Gastrocnemius medialis (tissue), 4 donors: Measurements from ENCODE around the gene CHGA. TPM values are rescaled to one million over a fixed set of nuclear protein-coding genes. Genes with fewer than 3 reads are reported as not detected.

Experiments used
- ATAC-seq, 2 donors: fragments of 150-250 bp; one replicate each; pipeline ENCODE4 v1.9.1; 2016
- DNase-seq, 2 donors: peaks; one replicate each; pipeline ENCODE4 v3.0.0-alpha.2; 2019
- H3K27ac ChIP-seq, 4 donors: fragments of 200-600 bp; sonication (generic); 1 replicate in 1 of 4; 2 replicates in 3 of 4; pipeline ENCODE4 v1.5.1; 2016 to 2018; ENCODE audit warnings: mild to moderate bottlenecking in 2 of 4, moderate library complexity in 1 of 4
- H3K27me3 ChIP-seq, 3 donors: fragments of 200-600 bp; sonication (generic) in 2 of 3; 1 replicate in 1 of 3; 2 replicates in 2 of 3; pipeline versions ENCODE4 v1.5.1 to v1.6.0; 2016 to 2019; ENCODE audit warnings: mild to moderate bottlenecking in 1 of 3, moderate library complexity in 1 of 3
- H3K36me3 ChIP-seq, 2 donors: fragments of 200-600 bp; sonication (generic) in 1 of 2; one replicate each; pipeline ENCODE4 v1.5.1; 2017 to 2018
- H3K4me1 ChIP-seq, 2 donors: fragments of 200-600 bp; sonication (generic) in 1 of 2; one replicate each; pipeline ENCODE4 v1.5.1; 2016 to 2017; ENCODE audit warnings: mild to moderate bottlenecking in 2 of 2
- H3K4me3 ChIP-seq, 4 donors: fragments of 200-600 bp; sonication (generic) in 3 of 4; 1 replicate in 1 of 4; 2 replicates in 3 of 4; pipeline ENCODE4 v1.5.1; 2016 to 2019; ENCODE audit warnings: mild to moderate bottlenecking in 2 of 4
- H3K9me3 ChIP-seq, 3 donors: fragments of 200-600 bp; sonication (generic) in 2 of 3; 1 replicate in 1 of 3; 2 replicates in 2 of 3; pipeline ENCODE4 v1.5.1; 2016 to 2019
- CTCF ChIP-seq, 5 experiments: fragments of 450-650 bp in 3 of 5; fragments of 200-600 bp in 2 of 5; sonication (generic) in 2 of 5; IDR thresholded peaks in 4 of 5; conservative IDR thresholded peaks in 1 of 5; 1 replicate in 4 of 5; 2 replicates in 1 of 5; pipeline ENCODE4 v1.5.1; 2016 to 2019; ENCODE audit warnings: antibody characterized with exemption in 5 of 5, mild to moderate bottlenecking in 3 of 5, moderate library complexity in 3 of 5
- POLR2A ChIP-seq, 2 donors: fragments of 450-650 bp; IDR thresholded peaks; one replicate each; pipeline ENCODE4 v1.6.1; 2017; ENCODE audit warnings: antibody characterized with exemption in 2 of 2, mild to moderate bottlenecking in 2 of 2, moderate library complexity in 2 of 2
- in situ Hi-C, 4 donors: fragments of 200-750 bp; cut with MboI; loops; one replicate each; pipeline versions ENCODE4 v1.15.0 to v1.8.0; 2017; ENCODE audit warnings: low sequenced_read_pairs in 4 of 4
- intact Hi-C: fragments of 100-400 bp; cut with DNase I; formaldehyde crosslinking; loops from one replicate; pipeline ENCODE4 v1.15.1; 2023; ENCODE audit warnings: low total_unique reads
- total RNA-seq, 4 donors: library from RNA; depleted of rRNA; stranded (reverse); fragments of >200 nt; gene quantifications; one replicate each; pipeline versions ENCODE4 v1.1.0 to v1.2.3, GENCODE V29; 2016

CHGA gene
- total RNA-seq, 4 donors from 2014 or later: 0.22 to 0.25 TPM; not detected in 2

GRCh38 chr14:92963301-92964123 lies 40.6 kb downstream of the CHGA start:
- in situ Hi-C loops: no loop called here
- no peak overlapping the region for H3K27ac ChIP-seq

GRCh38 chr14:92964124-92965109 lies 41.5 kb downstream of the CHGA start:
- DNase-seq (no peak), ATAC-seq (no peak)
- TF ChIP-seq CTCF (IDR thresholded peaks at IDR 0.05 in 4 of 5, conservative IDR thresholded peaks at IDR 0.05 in 1 of 5): no peak
- no peak for TF ChIP-seq POLR2A (IDR thresholded peaks at IDR 0.05)
- intact Hi-C loops (no loop called here), in situ Hi-C loops (no loop called here)
- H3K9me3 ChIP-seq: no peaks in the 10 kb centered on the region
- no peak overlapping the region for H3K27ac ChIP-seq
- no peaks in the 10 kb centered on the region for H3K27me3 ChIP-seq
- H3K36me3 ChIP-seq: no peaks in the 10 kb centered on the region
- no peaks in the 10 kb centered on the region for H3K4me1 ChIP-seq
- no peak overlapping the region for H3K4me3 ChIP-seq

More at GRCh38 chr14:92963301-92964123, 40.6 kb downstream of the CHGA start:
- no peak for TF ChIP-seq CTCF (IDR thresholded peaks at IDR 0.05 in 4 of 5, conservative IDR thresholded peaks at IDR 0.05 in 1 of 5)
- TF ChIP-seq POLR2A (IDR thresholded peaks at IDR 0.05): no peak
- intact Hi-C loops: no loop called here
- DNase-seq (no peak), ATAC-seq (no peak)
- no peak overlapping the region for H3K4me3 ChIP-seq
- no peaks in the 10 kb centered on the region for H3K27me3 ChIP-seq
- no peaks in the 10 kb centered on the region for H3K9me3 ChIP-seq
- H3K4me1 ChIP-seq: no peaks in the 10 kb centered on the region
- H3K36me3 ChIP-seq: no peaks in the 10 kb centered on the region

GRCh38 chr14:92965281-92965680 lies 42.3 kb downstream of the CHGA start:
- ATAC-seq: no peak
- H3K4me3 ChIP-seq: no peak overlapping the region
- no peak overlapping the region for H3K27ac ChIP-seq
- intact Hi-C loops: no loop called here
- H3K4me1 ChIP-seq: no peaks in the 10 kb centered on the region
- H3K9me3 ChIP-seq: no peaks in the 10 kb centered on the region
- TF ChIP-seq CTCF (IDR thresholded peaks at IDR 0.05 in 4 of 5, conservative IDR thresholded peaks at IDR 0.05 in 1 of 5) (no peak), POLR2A (IDR thresholded peaks at IDR 0.05) (no peak)
- DNase-seq: no peak
- no peaks in the 10 kb centered on the region for H3K36me3 ChIP-seq
- in situ Hi-C loops: no loop called here
- H3K27me3 ChIP-seq: no peaks in the 10 kb centered on the region

DNA sequence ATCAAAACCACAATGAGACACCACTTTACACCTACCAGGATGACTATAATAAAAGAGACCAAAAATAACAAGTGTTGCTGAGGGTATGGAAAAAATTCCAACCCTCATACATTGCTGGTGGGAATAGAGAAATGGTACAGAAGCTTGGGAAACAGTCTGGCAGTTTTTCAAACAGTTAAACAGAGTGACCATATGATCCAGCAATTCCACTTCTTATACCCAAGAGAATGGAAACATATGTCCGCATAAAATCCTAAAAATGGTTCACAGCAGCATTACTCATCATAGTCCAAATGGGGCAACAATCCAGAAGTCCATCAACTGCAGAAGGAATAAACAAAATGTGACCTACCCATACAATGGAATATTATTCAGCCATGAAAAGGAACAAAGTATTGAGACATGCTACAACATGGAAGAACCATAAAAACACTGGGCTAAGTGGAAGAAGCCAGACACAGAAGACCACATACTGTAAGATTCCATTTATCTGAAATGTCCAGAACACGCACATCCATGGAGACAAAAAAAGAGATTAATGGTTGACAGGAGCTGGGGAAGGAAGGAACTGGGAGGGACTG lies 44.5 kb downstream of the CHGA start:
- Histone ChIP-seq H3K4me1 (no peaks in the 10 kb centered on the region), H3K36me3 (no peaks in the 10 kb centered on the region), H3K9me3 (no peaks in the 10 kb centered on the region), H3K27me3 (no peaks in the 10 kb centered on the region), H3K27ac (no peak overlapping the region), H3K4me3 (no peak overlapping the region)
- TF ChIP-seq POLR2A (IDR thresholded peaks at IDR 0.05) (no peak), CTCF (IDR thresholded peaks at IDR 0.05 in 4 of 5, conservative IDR thresholded peaks at IDR 0.05 in 1 of 5) (no peak)
- in situ Hi-C loops (no loop called here), intact Hi-C loops (no loop called here)
- no peak for DNase-seq
- no peak for ATAC-seq
